MCF 10A (cell line): ENCODE data around the gene OR10P1. TPM values are rescaled to one million over a fixed set of nuclear protein-coding genes. Genes with fewer than 3 reads are reported as not detected.

ENCODE experiments used
- BruUV-seq: library from RNA; stranded (reverse); fragments of 400-500 nt; replicated peaks from 2 replicates; lab custom pipeline; 2021; lab: Mats Ljungman, UMichigan
- CTCF ChIA-PET: fragments of 300-600 bp; sonication (Branson Sonifier 250); formaldehyde crosslinking; extraction: SDS; loops from one replicate; lab custom pipeline; 2021; ENCODE audit warnings: antibody characterized with exemption, inconsistent platforms; lab: Yijun Ruan, JAX
- POLR2A ChIA-PET: fragments of 300-600, 350-650 bp; sonication (Branson Sonifier 250); formaldehyde crosslinking; extraction: SDS; loops from one replicate; lab custom pipeline; 2020; ENCODE audit warnings: antibody characterized with exemption, inconsistent platforms; lab: Yijun Ruan, JAX
- DNase-seq: peaks from one replicate; pipeline ENCODE4 v3.0.0-alpha.2; 2018; ENCODE audit not compliant: unreplicated experiment
- H3K27ac Mint-ChIP-seq: one replicate; pipeline ENCODE4 v1.8.0; 2022; ENCODE audit warnings: mild to moderate bottlenecking, low read depth, mixed read lengths; ENCODE audit not compliant: unreplicated experiment
- H3K27me3 Mint-ChIP-seq: one replicate; pipeline ENCODE4 v1.8.0; 2022; ENCODE audit warnings: mixed read lengths; ENCODE audit not compliant: insufficient read depth, unreplicated experiment
- H3K36me3 Mint-ChIP-seq: one replicate; pipeline ENCODE4 v1.8.0; 2022; ENCODE audit warnings: mild to moderate bottlenecking, moderate library complexity, mixed read lengths; ENCODE audit not compliant: insufficient read depth, unreplicated experiment
- H3K4me1 Mint-ChIP-seq: one replicate; pipeline ENCODE4 v1.8.0; 2022; ENCODE audit warnings: mixed read lengths; ENCODE audit not compliant: insufficient read depth, unreplicated experiment
- H3K4me3 Mint-ChIP-seq: one replicate; pipeline ENCODE4 v1.8.0; 2022; ENCODE audit warnings: mild to moderate bottlenecking, moderate library complexity, mixed read lengths; ENCODE audit not compliant: unreplicated experiment
- H3K9me3 Mint-ChIP-seq: one replicate; pipeline ENCODE4 v1.8.0; 2022; ENCODE audit warnings: mixed read lengths; ENCODE audit not compliant: unreplicated experiment
- intact Hi-C: fragments of 100-400 bp; cut with micrococcal nuclease; formaldehyde crosslinking; loops from 2 replicates; pipeline ENCODE4 v1.14.1; 2022
- total RNA-seq: library from RNA; stranded (reverse); gene quantifications from 2 replicates; pipeline ENCODE4 v1.2.3, GENCODE V29; 2022
- TF ChIP-seq, protein P1 (sequence below): fragments of 200-600 bp; IDR thresholded peaks from one replicate; pipeline ENCODE4 v1.8.0; 2022; ENCODE audit warnings: antibody characterized with exemption, mild to moderate bottlenecking; ENCODE audit not compliant: unreplicated experiment

Gene OR10P1
- total RNA-seq, 1 experiment from 2014 or later = not detected

- Mint-ChIP-seq H3K27ac (no peak overlapping the region), H3K4me1 (peaks cover 4% of the 10 kb centered on the region), H3K36me3 (no peaks in the 10 kb centered on the region), H3K4me3 (no peak overlapping the region), H3K27me3 (peaks cover 40% of the 10 kb centered on the region), H3K9me3 (no peaks in the 10 kb centered on the region)
- DNase-seq = no peak
- BruUV-seq = no TSS peak
- POLR2A ChIA-PET = no interaction called here
- CTCF ChIA-PET = no interaction called here
- intact Hi-C loops = no loop called here
- TF ChIP-seq, protein P1, sequence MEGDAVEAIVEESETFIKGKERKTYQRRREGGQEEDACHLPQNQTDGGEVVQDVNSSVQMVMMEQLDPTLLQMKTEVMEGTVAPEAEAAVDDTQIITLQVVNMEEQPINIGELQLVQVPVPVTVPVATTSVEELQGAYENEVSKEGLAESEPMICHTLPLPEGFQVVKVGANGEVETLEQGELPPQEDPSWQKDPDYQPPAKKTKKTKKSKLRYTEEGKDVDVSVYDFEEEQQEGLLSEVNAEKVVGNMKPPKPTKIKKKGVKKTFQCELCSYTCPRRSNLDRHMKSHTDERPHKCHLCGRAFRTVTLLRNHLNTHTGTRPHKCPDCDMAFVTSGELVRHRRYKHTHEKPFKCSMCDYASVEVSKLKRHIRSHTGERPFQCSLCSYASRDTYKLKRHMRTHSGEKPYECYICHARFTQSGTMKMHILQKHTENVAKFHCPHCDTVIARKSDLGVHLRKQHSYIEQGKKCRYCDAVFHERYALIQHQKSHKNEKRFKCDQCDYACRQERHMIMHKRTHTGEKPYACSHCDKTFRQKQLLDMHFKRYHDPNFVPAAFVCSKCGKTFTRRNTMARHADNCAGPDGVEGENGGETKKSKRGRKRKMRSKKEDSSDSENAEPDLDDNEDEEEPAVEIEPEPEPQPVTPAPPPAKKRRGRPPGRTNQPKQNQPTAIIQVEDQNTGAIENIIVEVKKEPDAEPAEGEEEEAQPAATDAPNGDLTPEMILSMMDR = no peak
These were observed 49.8 kb downstream of the OR10P1 start for GRCh38 chr12:55686366-55687010.

Other genes starting within 250 kb of the OR10P1 start
- not detected in 2 replicates for gene OR6C65, start 236.4 kb upstream of the OR10P1 start, total RNA-seq
- not detected in 2 replicates for gene OR6C76, start 210.6 kb upstream of the OR10P1 start, total RNA-seq
- gene OR6C2, start 192.8 kb upstream of the OR10P1 start, total RNA-seq = not detected in 2 replicates
- gene OR6C70, start 166.8 kb upstream of the OR10P1 start, total RNA-seq = not detected in 2 replicates
- gene OR6C68, start 144.5 kb upstream of the OR10P1 start, total RNA-seq = not detected in 2 replicates
- not detected in 2 replicates for gene OR6C4, start 87.3 kb upstream of the OR10P1 start, total RNA-seq
- not detected in 2 replicates for gene OR2AP1, start 64.4 kb upstream of the OR10P1 start, total RNA-seq
- gene ITGA7, start 71.0 kb downstream of the OR10P1 start, total RNA-seq = 2.1 and 3.0 TPM in 2 replicates
- gene BLOC1S1, start 79.2 kb downstream of the OR10P1 start, total RNA-seq = 75.8 and 84.3 TPM in 2 replicates
- gene RDH5, start 83.5 kb downstream of the OR10P1 start, total RNA-seq = 2.5 and 3.9 TPM in 2 replicates
- 552 and 724 TPM in 2 replicates for gene CD63, start 92.1 kb downstream of the OR10P1 start, total RNA-seq
- 1.9 TPM in 2 replicates for gene GDF11, start 106.2 kb downstream of the OR10P1 start, total RNA-seq
- gene SARNP, start 180.8 kb downstream of the OR10P1 start, total RNA-seq = 39.2 and 61.1 TPM in 2 replicates
- gene ORMDL2, start 181.1 kb downstream of the OR10P1 start, total RNA-seq = 54.6 and 55.9 TPM in 2 replicates
- gene DNAJC14, start 192.7 kb downstream of the OR10P1 start, total RNA-seq = 27.3 and 29.9 TPM in 2 replicates
- 3.3 and 3.7 TPM in 2 replicates for gene MMP19, start 206.0 kb downstream of the OR10P1 start, total RNA-seq